ENCODE results near the gene BMPER. TPM values are rescaled to one million over a fixed set of nuclear protein-coding genes. Genes with fewer than 3 reads are reported as not detected.

The BMPER gene
- total RNA-seq, 2 experiments from 2014 or later = not detected

GRCh38 chr7:33910756-33911155, 5.4 kb downstream of the BMPER start:
- H3K27me3 Mint-ChIP-seq = peaks cover 64% of the 10 kb centered on the region
- intact Hi-C loops (cut with DNase I, micrococcal nuclease) = no loop called here
- no peak overlapping the region for H3K4me3 Mint-ChIP-seq
- Histone ChIP-seq H3K4me3 (ENCODE audit: low read length) (no peak overlapping the region), H3K9me3 (ENCODE audit: control insufficient read depth in 1 of 2, insufficient read depth in 1 of 2, low read length in 2 of 2) (no peaks in the 10 kb centered on the region), H3K27ac (ENCODE audit: low read depth in 1 of 2, low read length in 2 of 2) (no peak overlapping the region), H3K27me3 (ENCODE audit: control insufficient read depth in 1 of 2, insufficient read depth in 2 of 2, low read length in 2 of 2) (peaks cover 11 to 41% of the 10 kb centered on the region in 2 experiments), H3K36me3 (ENCODE audit: insufficient read depth, low read length) (no peaks in the 10 kb centered on the region), H3K4me1 (ENCODE audit: insufficient read depth, low read length) (no peaks in the 10 kb centered on the region)
- DNase-seq = no peak
- H3K4me1 Mint-ChIP-seq (ENCODE audit: low read depth) = no peaks in the 10 kb centered on the region
- H3K27ac Mint-ChIP-seq = no peak overlapping the region
- TF ChIP-seq CTCF (IDR thresholded peaks at IDR 0.05) = no peak
- CTCF ChIA-PET = no interaction called here
- H3K9me3 Mint-ChIP-seq = no peaks in the 10 kb centered on the region
- ATAC-seq (ENCODE audit: poor library complexity) = no peak
- POLR2A ChIA-PET = interaction anchor here (0.6 kb wide), 1 partner anchor 329 kb away, joined by 3 read pairs; no protein-coding TSS in a partner anchor
- no peaks in the 10 kb centered on the region for H3K36me3 Mint-ChIP-seq (ENCODE audit: low read depth)

GRCh38 chr7:33916357-33917081, 11.2 kb downstream of the BMPER start:
- intact Hi-C loops (cut with DNase I, micrococcal nuclease) = no loop called here
- Histone ChIP-seq H3K27ac (ENCODE audit: low read depth in 1 of 2, low read length in 2 of 2) (no peak overlapping the region), H3K4me3 (ENCODE audit: low read length) (no peak overlapping the region), H3K9me3 (ENCODE audit: control insufficient read depth in 1 of 2, insufficient read depth in 1 of 2, low read length in 2 of 2) (no peaks in the 10 kb centered on the region), H3K36me3 (ENCODE audit: insufficient read depth, low read length) (no peaks in the 10 kb centered on the region), H3K27me3 (ENCODE audit: control insufficient read depth in 1 of 2, insufficient read depth in 2 of 2, low read length in 2 of 2) (no peaks in the 10 kb centered on the region), H3K4me1 (ENCODE audit: insufficient read depth, low read length) (no peaks in the 10 kb centered on the region)
- Mint-ChIP-seq H3K36me3 (ENCODE audit: low read depth) (no peaks in the 10 kb centered on the region), H3K27ac (no peak overlapping the region), H3K4me3 (no peak overlapping the region), H3K27me3 (peaks cover 25% of the 10 kb centered on the region), H3K9me3 (no peaks in the 10 kb centered on the region), H3K4me1 (ENCODE audit: low read depth) (no peaks in the 10 kb centered on the region)
- TF ChIP-seq CTCF (IDR thresholded peaks at IDR 0.05) = no peak
- POLR2A ChIA-PET = no interaction called here
- ATAC-seq (ENCODE audit: poor library complexity) = no peak
- CTCF ChIA-PET = no interaction called here
- no peak for DNase-seq

GRCh38 chr7:33917661-33918060, 12.3 kb downstream of the BMPER start:
- ATAC-seq (ENCODE audit: poor library complexity) = no peak
- Mint-ChIP-seq H3K36me3 (ENCODE audit: low read depth) (no peaks in the 10 kb centered on the region), H3K9me3 (no peaks in the 10 kb centered on the region), H3K4me1 (ENCODE audit: low read depth) (no peaks in the 10 kb centered on the region), H3K27ac (no peak overlapping the region), H3K27me3 (peaks cover 14% of the 10 kb centered on the region), H3K4me3 (no peak overlapping the region)
- no peak for DNase-seq
- CTCF ChIA-PET = interaction anchor here (1.6 kb wide), 1 partner anchor 15 kb away, joined by 3 read pairs; no protein-coding TSS in a partner anchor
- H3K4me1 ChIP-seq (ENCODE audit: insufficient read depth, low read length) = no peaks in the 10 kb centered on the region
- no peak for TF ChIP-seq CTCF (IDR thresholded peaks at IDR 0.05)
- no peaks in the 10 kb centered on the region for H3K36me3 ChIP-seq (ENCODE audit: insufficient read depth, low read length)
- H3K4me3 ChIP-seq (ENCODE audit: low read length) = no peak overlapping the region
- POLR2A ChIA-PET = no interaction called here
- intact Hi-C loops (cut with DNase I, micrococcal nuclease) = no loop called here
- H3K27me3 ChIP-seq (ENCODE audit: control insufficient read depth in 1 of 2, insufficient read depth in 2 of 2, low read length in 2 of 2) = no peaks in the 10 kb centered on the region
- no peaks in the 10 kb centered on the region for H3K9me3 ChIP-seq (ENCODE audit: control insufficient read depth in 1 of 2, insufficient read depth in 1 of 2, low read length in 2 of 2)
- H3K27ac ChIP-seq (ENCODE audit: low read depth in 1 of 2, low read length in 2 of 2) = no peak overlapping the region
